ENCODE measurements around the gene SCLY. TPM values are rescaled to one million over a fixed set of nuclear protein-coding genes. Genes with fewer than 3 reads are reported as not detected.

SCLY gene
- total RNA-seq, 1 donor from 2014 or later = 8.7 TPM

DNA sequence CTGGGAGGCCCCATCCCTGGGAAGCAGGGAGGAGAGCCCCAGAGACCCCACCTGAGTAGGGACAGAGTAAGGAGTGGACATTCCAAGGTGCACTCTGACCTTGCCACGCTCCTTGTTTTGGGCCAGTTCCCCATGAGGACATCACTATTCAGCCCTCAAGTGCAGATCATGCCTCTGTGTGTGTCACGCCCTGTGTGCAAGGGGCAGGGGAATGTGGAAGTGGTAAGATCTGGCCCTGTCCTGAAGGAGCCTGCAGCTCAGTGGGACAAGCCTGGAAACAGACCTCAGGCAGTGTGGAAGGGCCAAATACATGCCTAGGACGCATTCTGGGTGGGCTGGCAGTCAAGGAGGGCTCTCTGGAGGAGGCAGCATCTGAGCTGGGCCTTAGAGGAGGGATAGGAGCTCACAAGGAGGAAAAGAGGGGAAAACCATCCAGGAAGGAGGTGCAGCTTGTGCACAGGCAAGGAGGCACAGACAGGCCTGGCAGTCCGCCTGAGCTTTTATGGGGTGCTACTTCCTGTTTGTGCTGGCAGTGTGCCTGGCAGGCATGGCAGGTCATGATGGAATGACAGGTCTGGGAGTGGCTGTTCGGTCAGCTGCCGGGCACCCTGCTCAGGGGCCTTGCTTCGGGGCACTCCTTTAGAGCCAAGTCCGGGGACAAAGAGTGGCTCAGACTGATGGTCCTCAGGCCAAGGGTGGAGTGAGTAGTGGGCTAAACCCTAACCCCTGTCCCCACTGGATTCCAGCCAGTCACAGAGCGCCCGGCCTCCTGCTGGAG lies 80.9 kb downstream of the SCLY start:
- no peak for DNase-seq

- no peak for DNase-seq
Measured at GRCh38 chr2:238142382-238143205, 81.8 kb downstream of the SCLY start.

GRCh38 chr2:238143239-238143951 lies 82.6 kb downstream of the SCLY start:
- DNase-seq = no peak

- DNase-seq = no peak
Measured at GRCh38 chr2:238144262-238144661, 83.5 kb downstream of the SCLY start.

GRCh38 chr2:238145046-238145445 lies 84.2 kb downstream of the SCLY start:
- DNase-seq = no peak

- no peak for DNase-seq
Measured at GRCh38 chr2:238145851-238146250, 85.0 kb downstream of the SCLY start.

DNA sequence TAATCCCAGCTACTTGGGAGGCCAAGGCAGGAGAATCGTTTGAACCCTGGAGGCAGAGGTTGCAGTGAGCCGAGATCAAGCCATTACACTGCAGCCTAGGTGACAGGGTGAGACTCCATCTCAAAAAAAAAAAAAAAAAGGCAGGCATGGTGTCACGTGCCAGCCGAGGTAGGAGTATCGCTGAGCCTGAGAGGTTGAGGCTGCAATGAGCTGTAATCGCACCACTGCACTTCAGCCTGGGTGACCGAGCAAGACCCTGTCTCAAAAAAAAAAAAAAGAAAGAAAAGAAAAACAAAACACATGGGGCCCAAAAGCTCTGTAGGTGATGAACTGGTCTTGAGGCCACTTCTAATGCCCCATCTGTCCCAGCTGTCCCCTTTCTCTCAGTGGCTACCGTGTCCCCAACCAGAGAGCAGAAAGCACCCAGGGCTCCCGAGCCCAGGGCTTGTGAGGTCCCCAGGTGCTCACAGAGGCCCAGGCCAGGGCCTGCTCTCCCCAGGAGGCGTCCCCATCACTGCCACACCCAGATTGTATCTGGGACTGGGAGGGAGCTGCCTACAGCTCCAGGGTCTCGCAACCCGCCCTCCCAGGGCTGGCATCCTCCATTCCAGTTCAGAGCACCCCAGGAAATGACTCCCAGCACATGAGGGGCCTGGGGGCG lies 86.2 kb downstream of the SCLY start:
- DNase-seq = no peak

DNA sequence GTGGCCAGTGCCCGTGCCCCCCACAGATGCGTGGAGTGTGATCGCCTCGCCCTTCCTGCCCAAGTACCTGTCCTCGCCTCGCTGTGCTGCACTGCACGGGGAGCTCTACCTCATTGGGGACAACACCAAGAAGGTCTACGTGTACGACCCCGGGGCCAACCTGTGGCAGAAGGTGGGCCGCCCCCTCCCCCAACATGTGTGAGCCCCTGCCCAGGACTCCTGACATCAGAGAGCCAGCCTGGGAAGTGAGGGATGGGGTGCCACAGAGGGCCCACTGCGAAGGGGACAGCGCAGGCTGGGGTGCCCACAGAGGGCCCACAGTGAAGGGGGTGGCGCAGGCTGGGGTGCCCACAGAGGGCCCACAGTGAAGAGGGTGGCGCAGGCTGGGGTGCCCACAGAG lies 88.2 kb downstream of the SCLY start:
- DNase-seq = no peak

Small RNAs within 50 kb of the gene (small RNA-seq; reads per million reads assigned to genes)
- not detected for gene RNU6-1333P (ENCODE audit: low replicate concordance)

Other genes starting within 250 kb of the SCLY start
- 12.5 TPM for gene RAMP1, start 201.4 kb upstream of the SCLY start, total RNA-seq
- gene UBE2F, start 94.0 kb upstream of the SCLY start, total RNA-seq = 18.8 TPM
- 0.69 TPM for gene ESPNL, start 39.3 kb downstream of the SCLY start, total RNA-seq
- gene KLHL30, start 77.7 kb downstream of the SCLY start, total RNA-seq = 3.3 TPM
- 0.30 TPM for gene ERFE, start 98.0 kb downstream of the SCLY start, total RNA-seq
- gene ILKAP, start 142.7 kb downstream of the SCLY start, total RNA-seq = 38.4 TPM
- 1.8 TPM for gene HES6, start 179.0 kb downstream of the SCLY start, total RNA-seq
- gene PER2, start 227.6 kb downstream of the SCLY start, total RNA-seq = 14.0 TPM

All from skin of body (tissue), 3 donors.